DMS79 treated with DMSO at 0.1 percent for 48 hours (cell line): ENCODE data around the gene PXYLP1.
"Not testable (repeated sequence)": the region's sequence is repeated elsewhere in the genome, so short reads cannot be mapped to it uniquely, and the experiment has no call there.

ENCODE experiments used
- DNase-seq: peaks from one replicate; lab custom pipeline; 2025; lab: John Stamatoyannopoulos, UW

Gene PXYLP1, protein sequence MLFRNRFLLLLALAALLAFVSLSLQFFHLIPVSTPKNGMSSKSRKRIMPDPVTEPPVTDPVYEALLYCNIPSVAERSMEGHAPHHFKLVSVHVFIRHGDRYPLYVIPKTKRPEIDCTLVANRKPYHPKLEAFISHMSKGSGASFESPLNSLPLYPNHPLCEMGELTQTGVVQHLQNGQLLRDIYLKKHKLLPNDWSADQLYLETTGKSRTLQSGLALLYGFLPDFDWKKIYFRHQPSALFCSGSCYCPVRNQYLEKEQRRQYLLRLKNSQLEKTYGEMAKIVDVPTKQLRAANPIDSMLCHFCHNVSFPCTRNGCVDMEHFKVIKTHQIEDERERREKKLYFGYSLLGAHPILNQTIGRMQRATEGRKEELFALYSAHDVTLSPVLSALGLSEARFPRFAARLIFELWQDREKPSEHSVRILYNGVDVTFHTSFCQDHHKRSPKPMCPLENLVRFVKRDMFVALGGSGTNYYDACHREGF

DNA sequence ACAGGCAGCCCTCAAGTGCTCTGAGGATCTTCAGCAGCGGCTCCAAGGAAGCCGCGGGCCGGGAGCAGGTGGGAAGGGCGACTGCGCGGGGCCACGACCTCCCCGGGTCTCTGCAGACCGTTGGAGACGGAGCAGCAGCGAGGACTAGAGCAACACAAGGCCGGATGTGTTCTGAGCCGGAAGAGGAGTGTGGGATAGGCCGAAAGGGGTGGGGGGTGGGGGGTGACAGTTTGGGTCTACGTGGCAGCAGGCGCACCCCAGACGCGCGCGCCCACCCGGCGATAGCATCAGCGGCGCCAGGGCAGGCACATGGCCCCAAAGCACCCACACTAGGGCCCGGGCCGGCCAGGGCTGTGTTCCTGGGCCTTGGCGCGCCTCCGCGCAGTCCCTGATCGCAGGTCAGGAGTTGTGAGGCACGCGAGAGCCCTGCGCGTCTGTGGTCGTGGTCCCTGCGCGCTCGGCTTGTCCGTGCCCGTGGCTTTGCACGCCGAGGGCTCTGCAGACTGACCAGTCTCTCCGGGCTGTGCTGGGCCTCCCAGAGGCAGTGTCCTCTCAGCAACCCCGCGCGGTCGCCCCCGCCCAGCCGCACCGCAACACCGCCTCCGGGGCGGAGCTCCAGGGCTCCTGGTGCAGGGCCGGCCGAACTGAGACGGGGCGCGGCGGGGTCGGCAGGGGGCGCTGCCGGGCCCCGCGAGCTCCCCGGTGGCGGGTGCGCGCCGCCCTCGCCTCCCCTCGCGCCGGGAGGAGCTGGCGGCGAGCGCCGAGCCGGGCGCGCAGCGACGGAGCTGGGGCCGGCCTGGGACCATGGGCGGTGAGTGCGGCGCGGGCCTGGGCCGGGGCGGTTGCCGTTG is at the start of gene PXYLP1:
Gene PXYLP1 (plus strand): TSS at position 725 of the 851 bp plus-strand sequence. CDS start 28,351 bp downstream, outside the sequence.
- DNase-seq, result peak; percentile 77

DNA sequence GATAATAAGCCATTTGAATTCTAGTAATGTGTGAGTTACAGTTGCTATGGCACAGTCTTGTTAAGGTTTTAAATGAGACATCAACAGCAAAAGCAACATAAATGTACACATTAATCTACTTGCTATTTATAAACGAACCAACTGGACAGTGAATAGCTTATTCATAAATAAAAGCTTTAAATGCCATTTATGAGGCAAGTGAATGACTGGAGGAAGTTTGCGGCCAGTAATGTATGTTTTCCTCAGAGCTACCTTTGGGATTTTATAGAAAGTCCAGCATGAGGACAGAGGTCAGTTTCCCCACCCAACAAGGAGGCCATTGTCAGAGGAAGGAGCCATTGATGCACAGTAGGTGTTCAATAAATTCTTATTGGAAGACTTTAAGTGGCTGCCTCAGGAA is 48.0 kb upstream of the PXYLP1 start:
- DNase-seq, result no peak

GRCh38 chr3:141184430-141184829 is 47.2 kb upstream of the PXYLP1 start:
- no peak for DNase-seq

DNA sequence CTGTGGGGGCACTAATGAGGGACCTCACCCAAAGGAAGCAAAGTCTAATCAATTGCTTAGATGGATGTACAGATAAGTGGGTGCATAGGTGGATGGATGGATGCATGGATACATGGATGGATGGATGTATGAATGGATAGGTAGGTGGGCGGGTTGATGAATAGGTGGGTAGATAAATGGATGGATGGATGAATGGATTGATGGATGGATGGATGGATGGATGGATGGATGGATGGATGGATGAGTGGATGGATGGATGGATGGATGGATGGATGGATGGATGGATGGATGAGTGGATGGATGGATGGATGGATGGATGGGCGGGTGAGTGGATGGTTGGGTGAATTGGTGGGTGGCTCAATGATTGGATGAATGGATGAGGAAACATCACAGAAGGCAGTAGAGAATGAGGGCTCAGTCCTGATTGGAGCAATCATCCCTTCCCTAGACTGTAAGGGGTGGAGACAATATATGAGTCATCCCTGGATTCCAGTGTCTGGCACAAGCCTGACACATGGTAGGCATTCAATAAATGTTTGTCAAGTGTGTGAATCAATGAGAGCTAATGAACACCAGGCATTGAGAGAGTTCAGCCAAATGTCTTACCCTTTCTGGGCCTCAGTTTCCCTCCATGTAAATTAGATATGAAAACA is 40.4 kb upstream of the PXYLP1 start:
- no peak for DNase-seq

DNA sequence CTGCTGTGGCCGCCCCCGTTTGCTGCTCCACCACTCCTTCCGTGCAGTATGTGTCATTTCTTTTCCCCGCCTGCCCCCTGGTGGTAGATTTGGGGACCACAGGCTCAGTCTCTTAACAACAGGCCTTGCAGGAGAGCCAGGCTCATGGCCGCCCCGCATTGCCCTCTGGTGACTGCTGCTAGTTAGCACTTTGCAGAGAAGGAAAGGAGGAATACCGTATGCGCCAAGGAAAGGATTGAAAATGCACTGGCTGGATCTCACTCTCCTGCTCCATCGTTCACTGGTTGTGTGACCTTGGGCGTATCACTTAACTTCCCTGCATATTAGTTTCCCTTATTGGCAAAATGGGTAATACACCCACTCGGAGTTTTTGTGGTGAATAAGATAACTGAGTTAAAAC is 39.3 kb upstream of the PXYLP1 start:
- DNase-seq, result peak; percentile 83

GRCh38 chr3:141193066-141193830 is 38.4 kb upstream of the PXYLP1 start:
- DNase-seq, result no peak

GRCh38 chr3:141201122-141201521 is 30.5 kb upstream of the PXYLP1 start:
- no peak for DNase-seq

DNA sequence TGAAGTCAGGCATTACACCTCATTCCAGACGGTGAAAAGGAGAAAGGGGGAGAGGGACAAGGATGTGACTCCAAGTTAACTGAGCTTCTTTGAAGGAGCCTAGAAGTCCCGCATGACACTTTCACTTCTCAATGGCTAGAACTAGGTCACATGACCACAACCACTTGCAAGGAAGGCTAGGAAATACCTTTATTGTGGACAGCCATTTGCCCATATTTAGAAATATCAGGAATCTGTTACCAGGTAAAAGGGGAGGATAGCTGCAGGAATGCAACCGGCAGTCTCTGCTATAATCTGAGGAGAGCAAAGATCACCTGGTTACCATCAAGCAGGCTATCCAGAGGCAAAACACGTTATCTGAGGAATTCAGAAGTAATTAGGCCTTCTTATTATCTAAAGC is 28.9 kb upstream of the PXYLP1 start:
- DNase-seq, result no peak

GRCh38 chr3:141203866-141204265 is 27.8 kb upstream of the PXYLP1 start:
- no peak for DNase-seq

GRCh38 chr3:141204343-141204742 is 27.3 kb upstream of the PXYLP1 start:
- no peak for DNase-seq

- not testable (repeated sequence) for DNase-seq
Measured at GRCh38 chr3:141211306-141211705, 20.3 kb upstream of the PXYLP1 start.

- no peak for DNase-seq
Measured at GRCh38 chr3:141212101-141212500, 19.5 kb upstream of the PXYLP1 start.

- DNase-seq, result no peak
Measured at GRCh38 chr3:141212555-141212954, 19.1 kb upstream of the PXYLP1 start.

GRCh38 chr3:141216975-141217374 is 14.7 kb upstream of the PXYLP1 start:
- DNase-seq, result no peak

DNA sequence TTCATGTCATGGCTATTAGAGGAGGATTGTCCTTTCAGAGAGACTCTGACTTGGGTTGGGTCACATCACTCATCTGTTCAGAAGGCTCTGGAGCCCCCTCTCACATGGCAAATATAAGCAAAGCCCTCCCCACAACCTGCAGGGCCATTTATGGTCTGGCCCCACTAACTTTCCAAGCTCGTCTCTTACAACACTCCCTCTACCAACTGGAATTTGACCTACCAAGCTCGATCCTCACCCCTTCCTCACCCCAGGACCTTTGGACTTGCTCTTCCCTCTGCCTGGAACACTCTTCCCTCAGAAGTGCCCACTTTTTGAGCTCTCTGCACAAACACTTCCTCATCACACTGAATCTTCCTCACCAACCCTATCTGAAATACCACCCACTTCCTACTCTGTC is 14.2 kb upstream of the PXYLP1 start:
- DNase-seq, result no peak

DNA sequence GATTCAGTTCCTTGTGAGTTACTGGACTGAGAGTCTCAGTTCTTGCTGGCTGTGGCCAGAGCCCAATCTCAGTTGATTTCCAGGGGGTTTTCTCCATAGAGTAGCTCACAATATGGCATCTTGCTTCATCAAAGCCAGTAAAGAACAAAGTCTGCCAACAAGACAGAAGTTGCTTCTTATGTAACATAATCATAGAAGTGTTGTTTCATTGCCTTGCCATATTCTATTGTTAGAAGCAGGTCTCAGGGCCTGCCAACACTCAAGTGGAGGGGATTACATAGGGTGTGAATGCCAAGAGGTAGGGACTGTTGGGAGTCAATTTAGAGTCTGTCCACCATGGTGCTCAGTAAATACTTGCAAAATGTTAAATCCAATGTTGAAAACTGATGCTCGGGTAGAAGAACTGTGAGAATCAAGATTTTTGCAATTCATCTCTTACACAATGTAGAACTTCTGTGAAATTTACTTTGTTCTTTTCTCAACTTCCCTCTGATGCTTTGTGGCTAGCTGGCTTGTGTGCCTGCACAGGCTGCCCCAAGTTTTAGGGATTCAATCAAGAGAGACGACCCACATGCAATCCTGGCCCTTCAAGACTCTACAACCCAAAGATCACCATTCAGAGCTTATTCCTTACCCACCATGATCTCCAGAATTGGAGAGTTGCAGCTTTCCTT is 13.3 kb upstream of the PXYLP1 start:
- DNase-seq, result no peak

- DNase-seq, result no peak
Measured at GRCh38 chr3:141218926-141219325, 12.7 kb upstream of the PXYLP1 start.

DNA sequence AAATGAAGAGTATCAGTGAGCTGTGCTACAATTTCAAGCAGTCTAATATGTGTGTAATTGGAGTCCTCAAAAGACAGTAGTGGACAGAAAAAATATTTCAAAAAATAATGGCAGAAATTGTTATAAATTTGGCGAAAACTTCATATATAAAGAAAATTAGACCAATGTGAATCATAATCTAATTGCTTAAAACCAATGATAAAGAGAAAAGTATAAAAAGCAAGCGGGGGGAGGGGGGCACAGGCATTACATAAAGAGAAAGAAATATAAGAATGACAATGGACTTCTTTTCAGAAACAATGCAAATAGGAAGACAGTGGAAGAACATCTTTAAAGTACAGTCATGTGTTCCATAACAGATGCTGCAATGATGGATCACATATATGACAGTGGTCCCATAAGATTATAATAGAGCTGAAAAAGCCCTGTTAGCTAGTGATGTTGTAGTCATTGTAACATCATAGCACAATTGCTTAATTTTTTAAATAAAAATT is 7.9 kb upstream of the PXYLP1 start:
- DNase-seq, result no peak

- no peak for DNase-seq
Measured at GRCh38 chr3:141225939-141226338, 5.7 kb upstream of the PXYLP1 start.

GRCh38 chr3:141227216-141227615 is 4.4 kb upstream of the PXYLP1 start:
- DNase-seq, result no peak

- no peak for DNase-seq
Measured at GRCh38 chr3:141227752-141228151, 3.9 kb upstream of the PXYLP1 start.
